D721Med (cell line): ENCODE measurements around the gene CEP135.
A peak's percentile ranks its signal among the peaks of the same experiment; 100 is the strongest.

ENCODE experiments used
- DNase-seq: peaks from one replicate; pipeline ENCODE4 v3.0.0; 2011; ENCODE audit warnings: low spot score; ENCODE audit not compliant: insufficient read length
- FAIRE-seq: peaks from 2 replicates; lab custom pipeline; 2011; peaks lifted over from hg19 to GRCh38; lab: Jason Lieb, UNC
- TF ChIP-seq, protein P1 (sequence below): IDR thresholded peaks from 2 replicates; pipeline ENCODE4 v1.5.1; 2012; ENCODE audit warnings: mild to moderate bottlenecking, control low read depth; ENCODE audit not compliant: insufficient read depth; ENCODE audit errors: missing control alignments

CEP135 gene, protein sequence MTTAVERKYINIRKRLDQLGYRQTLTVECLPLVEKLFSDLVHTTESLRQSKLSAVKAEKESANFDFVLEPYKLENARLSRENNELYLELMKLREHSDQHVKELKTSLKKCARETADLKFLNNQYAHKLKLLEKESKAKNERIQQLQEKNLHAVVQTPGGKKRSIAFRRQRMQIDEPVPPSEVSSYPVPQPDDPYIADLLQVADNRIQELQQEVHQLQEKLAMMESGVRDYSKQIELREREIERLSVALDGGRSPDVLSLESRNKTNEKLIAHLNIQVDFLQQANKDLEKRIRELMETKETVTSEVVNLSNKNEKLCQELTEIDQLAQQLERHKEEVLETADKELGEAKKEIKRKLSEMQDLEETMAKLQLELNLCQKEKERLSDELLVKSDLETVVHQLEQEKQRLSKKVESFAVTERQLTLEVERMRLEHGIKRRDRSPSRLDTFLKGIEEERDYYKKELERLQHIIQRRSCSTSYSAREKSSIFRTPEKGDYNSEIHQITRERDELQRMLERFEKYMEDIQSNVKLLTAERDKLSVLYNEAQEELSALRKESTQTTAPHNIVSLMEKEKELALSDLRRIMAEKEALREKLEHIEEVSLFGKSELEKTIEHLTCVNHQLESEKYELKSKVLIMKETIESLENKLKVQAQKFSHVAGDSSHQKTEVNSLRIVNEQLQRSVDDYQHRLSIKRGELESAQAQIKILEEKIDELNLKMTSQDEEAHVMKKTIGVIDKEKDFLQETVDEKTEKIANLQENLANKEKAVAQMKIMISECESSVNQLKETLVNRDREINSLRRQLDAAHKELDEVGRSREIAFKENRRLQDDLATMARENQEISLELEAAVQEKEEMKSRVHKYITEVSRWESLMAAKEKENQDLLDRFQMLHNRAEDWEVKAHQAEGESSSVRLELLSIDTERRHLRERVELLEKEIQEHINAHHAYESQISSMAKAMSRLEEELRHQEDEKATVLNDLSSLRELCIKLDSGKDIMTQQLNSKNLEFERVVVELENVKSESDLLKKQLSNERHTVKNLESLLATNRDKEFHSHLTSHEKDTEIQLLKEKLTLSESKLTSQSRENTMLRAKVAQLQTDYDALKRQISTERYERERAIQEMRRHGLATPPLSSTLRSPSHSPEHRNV

DNA sequence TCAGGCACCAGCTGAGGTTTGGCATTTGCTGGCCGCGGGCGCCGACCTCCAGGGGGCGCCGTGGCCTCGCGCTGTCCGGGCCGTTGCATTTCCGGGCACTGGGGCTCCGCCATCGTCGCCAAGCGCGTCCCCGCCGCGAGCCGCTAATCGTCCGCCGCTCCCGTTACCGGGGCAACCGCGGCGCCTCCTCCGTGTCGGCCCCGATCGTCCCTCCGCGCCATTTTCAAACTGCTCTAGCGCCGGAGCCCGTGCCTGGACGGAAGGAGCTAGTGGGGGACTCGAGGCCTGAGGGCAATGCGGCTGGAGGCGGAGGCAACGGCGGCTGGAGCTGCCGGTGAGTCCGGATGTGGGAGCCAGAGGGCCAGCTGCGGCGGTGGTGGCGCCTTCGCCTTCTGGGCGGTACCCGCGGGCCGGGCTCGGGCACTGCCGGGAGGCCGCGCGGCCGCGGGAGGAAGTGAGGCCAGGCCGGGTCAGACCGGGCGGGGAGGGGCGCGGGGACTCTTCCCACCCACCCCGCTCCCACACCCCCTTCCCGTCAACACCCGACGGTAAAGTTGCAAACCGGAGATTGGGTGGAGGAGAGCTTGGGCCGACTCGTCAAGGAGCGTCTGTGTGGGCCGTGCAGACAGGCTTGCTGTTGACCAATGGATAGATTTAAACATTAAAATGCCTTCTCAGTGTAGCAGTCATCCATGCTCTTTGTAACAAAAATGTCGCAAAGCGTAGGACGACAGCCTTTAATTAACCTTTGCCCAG, at the start of gene CEP135:
Gene CEP135 (plus strand): TSS at position 220 of the 756 bp plus-strand sequence. CDS start 3,186 bp downstream, outside the sequence.
- TF ChIP-seq, protein P1, sequence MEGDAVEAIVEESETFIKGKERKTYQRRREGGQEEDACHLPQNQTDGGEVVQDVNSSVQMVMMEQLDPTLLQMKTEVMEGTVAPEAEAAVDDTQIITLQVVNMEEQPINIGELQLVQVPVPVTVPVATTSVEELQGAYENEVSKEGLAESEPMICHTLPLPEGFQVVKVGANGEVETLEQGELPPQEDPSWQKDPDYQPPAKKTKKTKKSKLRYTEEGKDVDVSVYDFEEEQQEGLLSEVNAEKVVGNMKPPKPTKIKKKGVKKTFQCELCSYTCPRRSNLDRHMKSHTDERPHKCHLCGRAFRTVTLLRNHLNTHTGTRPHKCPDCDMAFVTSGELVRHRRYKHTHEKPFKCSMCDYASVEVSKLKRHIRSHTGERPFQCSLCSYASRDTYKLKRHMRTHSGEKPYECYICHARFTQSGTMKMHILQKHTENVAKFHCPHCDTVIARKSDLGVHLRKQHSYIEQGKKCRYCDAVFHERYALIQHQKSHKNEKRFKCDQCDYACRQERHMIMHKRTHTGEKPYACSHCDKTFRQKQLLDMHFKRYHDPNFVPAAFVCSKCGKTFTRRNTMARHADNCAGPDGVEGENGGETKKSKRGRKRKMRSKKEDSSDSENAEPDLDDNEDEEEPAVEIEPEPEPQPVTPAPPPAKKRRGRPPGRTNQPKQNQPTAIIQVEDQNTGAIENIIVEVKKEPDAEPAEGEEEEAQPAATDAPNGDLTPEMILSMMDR: peak; percentile 75
- DNase-seq: peak; percentile 71
- no peak for FAIRE-seq

DNA sequence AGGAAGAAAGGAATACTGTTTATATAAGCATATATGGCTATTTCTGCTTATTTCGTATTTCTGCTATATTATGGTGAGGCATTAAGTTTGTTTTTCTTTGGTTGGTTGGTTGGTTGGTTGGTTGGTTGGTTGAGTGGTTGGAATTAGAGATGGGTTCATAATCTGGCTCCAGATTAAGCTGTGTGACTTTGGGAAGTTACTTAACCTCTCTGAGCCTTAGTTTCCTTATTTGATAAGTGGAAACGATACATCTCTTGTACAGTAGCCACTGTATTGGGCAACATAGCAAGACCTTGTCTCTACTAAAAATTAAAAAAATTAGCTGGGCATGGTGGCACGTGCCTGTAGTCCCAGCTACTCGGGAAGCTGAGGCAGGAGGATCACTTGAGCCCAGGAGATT, 46.1 kb upstream of the CEP135 start:
- TF ChIP-seq, protein P1: no peak
- FAIRE-seq: no peak
- DNase-seq: no peak

DNA sequence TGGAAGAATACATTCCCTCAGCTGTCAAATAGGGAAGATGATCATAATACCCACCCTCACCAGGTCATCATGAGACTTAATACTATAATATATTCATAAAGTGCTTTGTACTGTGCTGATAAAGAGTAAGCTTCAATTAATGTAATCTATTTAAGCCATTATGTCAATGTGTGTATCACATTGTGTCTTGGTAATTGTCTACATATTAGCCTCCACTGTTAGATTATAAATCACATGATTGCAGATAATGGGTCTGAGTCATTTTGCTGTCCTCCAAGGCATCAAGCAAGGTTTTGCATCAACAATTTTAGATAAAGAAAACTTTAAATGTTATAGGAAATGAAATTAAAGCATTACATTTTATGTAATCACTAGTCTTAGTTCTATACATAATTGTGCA, 45.2 kb upstream of the CEP135 start:
- peak; percentile 77 for FAIRE-seq

DNA sequence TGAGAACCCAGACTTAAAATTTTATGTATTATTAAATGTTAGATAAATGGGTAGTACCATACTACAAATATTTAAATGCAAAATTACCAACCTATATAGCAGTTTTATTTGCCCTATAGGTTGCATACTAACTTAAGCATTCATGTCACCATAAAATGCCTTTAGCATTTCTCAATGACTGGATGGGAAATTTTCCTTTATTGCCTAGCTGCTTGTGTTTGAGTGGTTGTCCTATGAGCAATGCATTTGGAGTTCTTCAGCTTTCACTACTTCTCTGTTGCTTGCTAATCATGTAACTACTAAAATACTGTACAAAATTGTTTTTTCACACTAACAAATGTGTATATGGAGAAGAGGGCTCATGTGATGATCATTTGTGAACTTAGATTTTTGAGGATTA, 44.2 kb upstream of the CEP135 start:
- DNase-seq: no peak
- no peak for FAIRE-seq
- TF ChIP-seq, protein P1: no peak

More for the DNA sequence above, 45.2 kb upstream of the CEP135 start:
- no peak for DNase-seq
- TF ChIP-seq, protein P1: no peak

DNA sequence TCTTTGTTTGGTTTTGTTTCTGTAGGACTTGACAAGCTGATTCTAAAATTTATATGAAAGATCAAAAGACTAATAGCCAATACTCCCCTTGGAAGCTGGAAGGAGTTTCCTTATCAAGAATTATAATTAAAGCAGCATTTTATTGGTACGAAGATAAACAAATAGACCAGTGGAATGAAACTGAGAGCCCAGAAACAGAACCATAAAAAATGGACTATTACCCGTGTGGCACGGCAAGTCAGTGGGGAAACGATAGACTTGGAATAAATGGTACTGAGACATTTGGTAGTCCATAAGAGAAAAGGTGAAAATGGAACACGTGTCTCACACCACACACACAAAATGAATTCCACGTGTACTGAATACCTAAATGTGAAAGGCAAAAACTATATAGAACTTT, 42.4 kb upstream of the CEP135 start:
- FAIRE-seq (no peak), DNase-seq (no peak)
- TF ChIP-seq, protein P1: no peak

DNA sequence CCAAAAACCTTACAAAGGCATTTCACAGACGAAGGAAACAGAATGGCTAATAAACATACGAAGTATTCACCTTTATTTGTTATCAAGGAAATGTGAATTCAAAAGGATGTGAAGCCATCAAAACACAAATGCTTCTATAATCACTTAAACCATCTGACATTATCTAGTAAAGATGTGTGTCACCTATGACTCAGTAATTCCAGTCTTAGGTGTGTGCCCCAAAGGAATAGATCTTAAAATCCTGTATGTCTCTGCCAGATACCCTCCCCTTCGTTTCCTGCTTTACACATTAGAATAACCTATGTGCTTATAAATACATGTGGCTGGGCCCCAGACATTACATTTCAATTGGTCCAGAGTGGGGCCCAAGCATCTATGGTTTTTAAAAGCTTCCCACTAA, 41.8 kb upstream of the CEP135 start:
- TF ChIP-seq, protein P1: no peak
- DNase-seq (no peak), FAIRE-seq (no peak)
